HUES64 (cell line): ENCODE measurements around the gene PXDN.

Experiments
- H3K27ac ChIP-seq: 2 replicates; pipeline ENCODE4 v1.7.0; 2013; ENCODE audit warnings: low read depth, low read length, inconsistent platforms
- H3K27me3 ChIP-seq: 2 replicates; pipeline ENCODE4 v1.6.1; 2013; ENCODE audit warnings: mild to moderate bottlenecking, low read length; ENCODE audit not compliant: insufficient read depth
- H3K36me3 ChIP-seq: 2 replicates; pipeline ENCODE4 v1.6.1; 2013; ENCODE audit warnings: mild to moderate bottlenecking, low read length; ENCODE audit not compliant: insufficient read depth
- H3K4me1 ChIP-seq: 2 replicates; pipeline ENCODE4 v1.6.1; 2013; ENCODE audit warnings: mild to moderate bottlenecking, low read length, moderate library complexity; ENCODE audit not compliant: insufficient read depth
- H3K4me3 ChIP-seq: 2 replicates; pipeline ENCODE4 v1.5.1; 2013; ENCODE audit warnings: mild to moderate bottlenecking, low read length, moderate library complexity
- H3K9ac ChIP-seq: 2 replicates; pipeline ENCODE4 v1.6.1; 2013; ENCODE audit warnings: mild to moderate bottlenecking, low read depth, low read length
- H3K9me3 ChIP-seq: 2 replicates; pipeline ENCODE4 v1.6.1; 2013; ENCODE audit warnings: low read depth, low read length; ENCODE audit not compliant: insufficient read depth
- WGBS: fragments of 150-250, 120-280 bp; methylation state at CpG from one replicate; pipeline ENCODE4 v1.1.7; 2013; ENCODE audit warnings: missing lambda C conversion rate; 5-methylcytosine and 5-hydroxymethylcytosine counted together

PXDN gene

DNA sequence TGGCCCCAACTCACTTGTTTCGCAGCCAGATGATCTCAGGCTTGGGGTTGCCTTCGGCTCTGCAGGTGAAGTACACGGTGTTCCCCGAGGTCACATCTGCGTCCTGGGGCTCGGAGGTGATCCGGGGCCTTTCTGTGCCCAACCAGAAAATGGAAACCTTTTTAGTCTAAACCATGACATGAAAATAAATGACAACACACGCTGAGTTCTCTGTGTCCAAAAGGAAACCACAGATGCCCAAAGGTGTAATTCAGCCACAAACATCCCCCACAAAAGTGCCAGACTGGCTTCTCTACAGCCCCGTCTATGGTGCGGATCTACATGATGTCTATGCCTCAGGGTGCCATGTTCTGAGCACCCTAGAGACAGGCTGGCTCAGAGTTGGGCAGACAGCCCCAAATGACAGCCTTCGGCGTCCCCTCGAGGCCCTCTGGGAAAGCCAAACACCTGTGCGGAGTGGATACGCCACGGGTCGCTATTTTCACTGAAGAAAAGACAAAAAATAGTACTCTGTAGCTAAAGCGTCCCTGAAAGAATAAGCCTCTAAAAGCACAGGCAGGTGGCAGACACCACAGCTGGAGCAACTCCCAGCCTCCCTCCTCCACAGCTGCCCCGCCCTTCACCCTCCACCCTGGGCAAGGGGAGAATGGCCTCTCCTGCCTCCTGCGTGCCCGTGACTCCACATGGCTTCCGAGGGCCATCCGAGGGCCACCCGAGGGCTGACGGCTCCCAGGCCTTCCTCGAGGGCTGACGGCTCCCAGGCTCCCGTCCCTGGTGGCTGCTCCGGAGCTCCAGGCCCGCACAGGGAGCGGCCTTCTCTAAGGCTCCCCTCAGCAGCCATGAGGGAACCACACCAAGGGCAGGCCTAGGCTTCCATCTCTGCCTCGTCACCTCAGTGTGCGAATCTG, 67.1 kb downstream of the PXDN start:
- no peaks in the 10 kb centered on the region for H3K27me3 ChIP-seq
- H3K9me3 ChIP-seq: no peaks in the 10 kb centered on the region
- peaks cover 96% of the 10 kb centered on the region for H3K36me3 ChIP-seq
- no peaks in the 10 kb centered on the region for H3K4me1 ChIP-seq
- no peak overlapping the region for H3K4me3 ChIP-seq
- WGBS: 95% methylated on average over 33 of the region's 33 CpGs
- H3K9ac ChIP-seq: no peak overlapping the region
- H3K27ac ChIP-seq: no peak overlapping the region

DNA sequence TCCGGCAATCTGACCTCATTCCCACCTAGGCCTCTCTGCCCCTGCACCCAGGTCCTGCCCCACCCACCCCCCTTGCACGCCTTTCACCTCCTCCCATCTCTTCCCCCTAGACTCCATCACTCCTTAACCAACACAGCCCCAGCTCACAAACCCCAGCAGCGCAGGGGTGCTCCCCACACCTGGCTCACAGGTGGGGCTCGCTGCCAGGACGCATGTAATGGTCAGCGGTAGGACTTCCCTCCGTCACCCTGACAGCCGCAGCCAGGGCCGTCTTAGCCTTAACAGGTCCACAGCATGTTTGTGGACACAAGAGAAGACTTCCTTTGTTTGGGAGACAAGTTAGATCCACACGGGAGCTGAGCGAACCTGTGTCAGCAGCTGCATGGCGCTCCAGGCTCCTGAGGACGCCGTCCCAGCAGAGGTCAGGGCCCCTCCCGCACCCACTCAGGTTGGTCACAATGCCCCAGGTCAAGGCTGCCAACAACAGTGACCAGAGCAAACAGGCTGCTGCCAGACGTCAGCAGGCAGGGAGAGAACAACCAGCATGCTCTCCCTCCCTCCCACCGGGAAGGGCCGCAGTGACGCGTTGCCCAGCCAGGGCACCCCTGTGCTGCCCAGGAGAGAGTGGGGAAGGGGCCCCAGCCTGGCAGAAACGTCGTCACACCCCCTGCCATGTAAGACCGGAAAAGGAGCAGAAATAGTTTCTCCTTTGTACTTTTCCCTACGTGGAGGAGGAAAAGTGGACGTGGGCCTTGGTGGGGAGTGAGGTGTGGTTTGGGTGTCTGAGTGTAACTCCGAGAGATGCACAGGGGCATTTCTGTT, 68.0 kb downstream of the PXDN start:
- H3K4me1 ChIP-seq: no peaks in the 10 kb centered on the region
- H3K9me3 ChIP-seq: no peaks in the 10 kb centered on the region
- H3K9ac ChIP-seq: no peak overlapping the region
- no peaks in the 10 kb centered on the region for H3K27me3 ChIP-seq
- H3K36me3 ChIP-seq: peaks cover 96% of the 10 kb centered on the region
- 94% methylated on average over 26 of the region's 26 CpGs for WGBS
- H3K27ac ChIP-seq: no peak overlapping the region
- H3K4me3 ChIP-seq: no peak overlapping the region

DNA sequence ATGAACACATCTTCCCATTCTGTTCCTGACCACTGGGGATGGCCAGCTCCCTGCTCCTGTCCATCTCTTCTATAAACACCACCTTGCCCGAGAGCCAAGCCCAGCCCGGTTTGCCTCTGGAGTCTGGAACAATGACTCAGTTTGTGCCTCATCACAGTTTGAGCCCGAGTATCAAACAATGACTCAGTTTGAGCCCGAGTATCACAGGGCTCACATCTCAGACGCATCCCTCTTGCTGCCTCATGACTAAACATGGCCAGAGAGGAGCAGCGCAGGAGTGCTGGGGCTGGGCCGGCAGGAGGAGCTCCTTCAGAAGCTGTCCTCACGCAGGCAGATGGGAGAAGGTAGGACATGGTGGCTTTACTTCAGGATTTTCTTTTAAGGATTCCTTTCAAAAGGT, 68.7 kb downstream of the PXDN start:
- Histone ChIP-seq H3K27ac (no peak overlapping the region), H3K9ac (no peak overlapping the region; the same call in 1 of the 2 replicates)

DNA sequence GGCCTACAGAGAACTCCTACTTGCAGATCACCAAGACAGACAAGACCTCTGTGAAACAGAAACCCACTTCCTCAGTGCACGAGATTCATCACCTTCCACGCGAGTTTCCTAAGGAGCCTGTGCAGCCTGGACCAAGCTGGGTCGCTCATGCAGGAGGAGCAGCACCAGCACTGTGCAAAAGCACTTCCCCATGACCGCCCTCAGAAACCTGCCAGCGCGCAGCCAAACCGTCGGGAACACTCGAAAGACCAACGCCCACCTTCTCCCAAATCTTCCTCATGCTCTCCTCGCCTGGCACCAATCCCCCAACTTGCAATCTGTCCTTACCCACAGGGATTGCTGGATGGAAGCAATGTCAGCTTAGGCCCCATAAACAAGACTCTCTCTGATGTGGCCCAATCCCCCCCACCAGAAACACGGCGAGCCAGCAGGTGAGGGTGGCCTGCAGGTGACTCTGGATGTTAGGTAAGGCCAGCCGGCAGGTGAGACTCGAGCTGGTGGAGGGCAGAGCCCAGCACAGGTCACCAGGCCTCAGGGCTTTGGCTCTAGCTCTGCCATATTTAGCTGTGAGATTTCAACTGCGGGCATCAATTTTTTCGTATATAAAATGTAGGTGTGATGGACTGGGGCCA, 69.4 kb downstream of the PXDN start:
- no peak overlapping the region for H3K4me3 ChIP-seq
- no peaks in the 10 kb centered on the region for H3K4me1 ChIP-seq
- H3K9me3 ChIP-seq: no peaks in the 10 kb centered on the region
- H3K9ac ChIP-seq: no peak overlapping the region
- WGBS: 96% methylated on average over 18 of the region's 18 CpGs
- H3K36me3 ChIP-seq: peaks cover 98% of the 10 kb centered on the region
- H3K27me3 ChIP-seq: no peaks in the 10 kb centered on the region
- H3K27ac ChIP-seq: no peak overlapping the region

More for the DNA sequence above, 68.7 kb downstream of the PXDN start:
- H3K9me3 ChIP-seq: no peaks in the 10 kb centered on the region
- H3K4me1 ChIP-seq: no peaks in the 10 kb centered on the region
- peaks cover 98% of the 10 kb centered on the region for H3K36me3 ChIP-seq
- no peak overlapping the region for H3K4me3 ChIP-seq
- 93% methylated on average over 8 of the region's 8 CpGs for WGBS
- H3K27me3 ChIP-seq: no peaks in the 10 kb centered on the region

DNA sequence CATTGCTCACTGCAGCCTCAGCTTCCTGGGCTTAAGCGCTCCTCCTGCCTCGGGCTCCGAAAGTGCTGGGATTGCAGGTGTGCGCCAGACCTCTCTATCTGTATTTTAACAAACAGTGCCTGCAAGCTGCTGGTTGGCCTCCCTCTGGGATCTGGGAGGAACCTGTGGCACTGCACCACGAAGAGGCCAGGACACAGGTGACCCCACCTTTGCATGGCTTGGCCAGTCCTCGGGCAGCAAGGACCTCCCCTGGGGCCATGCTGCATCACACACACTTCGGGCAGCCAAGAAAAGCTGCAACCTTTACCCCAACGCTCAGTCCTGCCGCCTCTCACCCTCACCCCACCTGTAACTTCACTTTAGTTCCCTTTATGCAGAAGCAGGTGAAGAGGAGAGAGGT, 70.0 kb downstream of the PXDN start:
- H3K27ac ChIP-seq: no peak overlapping the region
- no peaks in the 10 kb centered on the region for H3K4me1 ChIP-seq
- H3K36me3 ChIP-seq: peaks cover 97% of the 10 kb centered on the region
- WGBS: 92% methylated on average over 8 of the region's 9 CpGs
- H3K9ac ChIP-seq: no peak overlapping the region
- no peaks in the 10 kb centered on the region for H3K9me3 ChIP-seq
- no peaks in the 10 kb centered on the region for H3K27me3 ChIP-seq
- H3K4me3 ChIP-seq: no peak overlapping the region

DNA sequence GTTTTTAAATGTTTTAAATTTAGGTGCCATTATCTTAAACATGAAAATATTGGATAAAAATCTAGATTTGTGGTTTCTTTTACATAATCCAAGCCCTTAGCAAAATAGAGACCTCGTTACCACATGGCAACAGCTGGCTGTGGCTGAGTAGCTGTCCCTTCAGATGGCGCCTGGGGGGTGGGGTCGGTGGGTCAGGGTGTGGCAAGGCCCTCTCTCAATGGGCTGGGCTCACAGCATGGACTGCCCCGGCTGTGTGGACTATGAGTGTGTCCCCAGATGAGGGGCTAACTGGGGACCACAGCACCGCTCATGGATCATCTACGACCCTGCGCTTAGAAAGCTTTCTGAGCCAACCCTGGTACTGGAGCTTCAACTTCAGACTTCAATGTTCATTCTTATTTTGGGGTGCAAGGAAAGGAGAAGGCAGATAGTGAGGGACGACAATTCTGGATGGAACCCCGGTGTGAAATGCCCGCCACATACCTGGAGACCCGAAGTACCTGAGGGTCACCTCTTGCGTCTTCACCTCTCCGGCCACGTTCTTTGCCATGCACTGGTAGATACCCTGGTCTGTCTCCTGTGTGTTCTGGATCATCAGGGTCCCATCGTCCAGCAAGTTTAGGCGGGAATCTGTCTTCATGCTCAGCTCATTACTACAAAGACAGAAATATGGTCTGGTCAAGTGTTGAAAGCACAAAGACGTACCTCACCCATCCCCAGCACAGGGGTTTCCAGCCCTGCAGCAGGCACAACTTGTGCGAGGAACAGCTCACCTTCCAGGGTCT, 71.0 kb downstream of the PXDN start:
- H3K4me3 ChIP-seq: no peak overlapping the region
- no peaks in the 10 kb centered on the region for H3K27me3 ChIP-seq
- H3K36me3 ChIP-seq: peaks cover 90% of the 10 kb centered on the region
- H3K27ac ChIP-seq: no peak overlapping the region
- 97% methylated on average over 18 of the region's 18 CpGs for WGBS
- H3K4me1 ChIP-seq: no peaks in the 10 kb centered on the region
- H3K9ac ChIP-seq: no peak overlapping the region
- no peaks in the 10 kb centered on the region for H3K9me3 ChIP-seq

DNA sequence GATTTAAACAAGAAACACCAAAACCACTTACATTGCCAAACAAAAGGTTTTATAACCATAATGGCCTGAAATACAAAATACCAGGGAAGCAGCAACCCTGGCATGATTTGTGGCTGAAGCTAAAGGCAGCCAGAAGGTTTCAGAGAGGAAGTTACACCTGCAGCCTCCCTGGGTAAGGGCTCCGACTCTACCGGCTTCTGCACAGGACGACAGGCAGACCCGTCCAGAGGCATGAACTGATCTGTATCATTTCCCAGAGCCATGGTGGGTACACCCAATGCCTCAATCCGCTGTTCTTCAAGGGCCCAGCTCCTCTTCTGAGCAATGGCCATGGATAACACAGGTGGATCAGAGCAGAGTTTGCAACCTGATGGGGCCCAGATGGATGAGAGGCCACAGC, 71.6 kb downstream of the PXDN start:
- no peak overlapping the region for H3K4me3 ChIP-seq
- H3K9me3 ChIP-seq: no peaks in the 10 kb centered on the region
- H3K27ac ChIP-seq: no peak overlapping the region
- H3K4me1 ChIP-seq: no peaks in the 10 kb centered on the region
- no peaks in the 10 kb centered on the region for H3K27me3 ChIP-seq
- H3K36me3 ChIP-seq: peaks cover 85% of the 10 kb centered on the region
- no peak overlapping the region for H3K9ac ChIP-seq
- WGBS: 94% methylated on average over 5 of the region's 5 CpGs

DNA sequence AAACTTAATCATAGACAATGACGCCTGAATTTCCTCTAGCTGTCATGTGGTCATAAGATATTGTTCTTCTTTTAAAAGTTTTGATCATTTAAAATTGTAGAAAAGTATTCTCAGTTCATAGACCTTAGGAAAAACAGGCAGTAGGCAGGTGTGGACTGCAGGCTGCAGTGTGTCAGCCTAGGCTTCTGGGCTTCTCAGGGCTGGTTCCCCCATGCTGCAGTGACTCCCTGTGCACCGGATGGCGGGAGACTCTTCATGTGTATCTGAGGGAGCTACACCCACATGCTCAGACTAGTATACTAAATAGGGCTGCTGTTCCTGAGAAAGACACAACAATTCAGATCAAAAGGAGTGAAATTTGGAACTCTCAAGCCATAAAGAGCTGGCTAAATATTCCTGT, 72.4 kb downstream of the PXDN start:
- 95% methylated on average over 3 of the region's 3 CpGs for whole genome bisulfite sequencing
- H3K27me3 ChIP-seq: no peaks in the 10 kb centered on the region
- H3K27ac ChIP-seq: no peak overlapping the region
- H3K9ac ChIP-seq: no peak overlapping the region
- peaks cover 78% of the 10 kb centered on the region for H3K36me3 ChIP-seq
- H3K4me3 ChIP-seq: no peak overlapping the region
- H3K4me1 ChIP-seq: no peaks in the 10 kb centered on the region
- H3K9me3 ChIP-seq: no peaks in the 10 kb centered on the region

DNA sequence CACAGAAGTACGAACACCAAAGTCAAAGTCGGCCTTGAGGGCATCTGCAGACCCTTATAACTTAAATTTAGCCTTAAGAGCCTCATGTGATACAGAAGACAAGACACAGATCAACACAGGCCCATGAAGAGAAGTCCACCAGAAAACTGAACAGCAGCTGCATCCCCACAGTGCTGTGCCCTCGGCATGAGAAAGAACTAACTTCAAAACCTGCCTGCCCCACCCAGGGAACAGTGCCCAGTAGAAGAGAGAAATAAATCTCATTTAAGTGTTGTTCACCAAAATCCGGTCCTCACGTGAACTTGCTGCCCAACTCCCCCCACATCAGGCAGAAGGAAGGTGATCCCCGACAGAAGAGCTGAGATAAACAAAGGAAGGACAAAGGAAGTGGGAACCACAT, 73.7 kb downstream of the PXDN start:
- no peaks in the 10 kb centered on the region for H3K9me3 ChIP-seq
- no peaks in the 10 kb centered on the region for H3K4me1 ChIP-seq
- H3K27ac ChIP-seq: no peak overlapping the region
- H3K4me3 ChIP-seq: no peak overlapping the region
- peaks cover 78% of the 10 kb centered on the region for H3K36me3 ChIP-seq
- 96% methylated on average over 6 of the region's 6 CpGs for WGBS
- H3K27me3 ChIP-seq: no peaks in the 10 kb centered on the region
- H3K9ac ChIP-seq: no peak overlapping the region

DNA sequence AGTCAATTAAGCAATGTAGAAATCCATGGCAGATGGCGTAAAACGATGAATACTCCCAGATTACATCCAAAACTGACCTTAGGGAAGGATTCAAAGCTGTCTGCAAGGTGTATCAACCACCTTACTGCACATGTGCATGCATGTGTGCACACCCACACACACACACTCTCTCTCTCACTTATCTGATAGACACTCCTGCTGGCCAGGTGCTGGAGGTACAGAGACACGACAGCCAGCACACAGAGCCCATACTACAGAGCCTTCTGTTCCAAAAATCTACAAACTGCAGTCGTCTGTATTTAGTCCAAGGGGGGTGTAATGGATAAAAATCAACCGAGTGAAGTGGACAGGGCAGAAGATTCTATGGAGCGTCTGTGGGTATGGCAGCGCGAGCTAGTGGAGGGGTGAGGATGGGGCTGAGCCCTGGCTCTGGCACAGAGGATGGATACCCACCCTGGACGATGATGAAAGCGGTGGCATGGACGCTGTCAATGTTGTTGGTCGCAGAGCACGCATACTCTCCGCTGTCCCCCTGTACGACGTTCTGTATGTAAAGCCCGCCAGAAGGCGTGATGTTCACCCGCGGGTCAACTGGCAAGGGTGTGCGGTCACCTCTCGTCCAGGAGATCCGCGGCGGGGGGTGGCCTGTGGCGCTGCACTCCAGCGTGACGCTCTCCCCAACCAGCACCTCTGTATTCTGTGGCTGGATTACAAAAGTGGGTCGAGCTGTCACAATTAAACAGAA, 78.4 kb downstream of the PXDN start:
- 95% methylated on average over 29 of the region's 29 CpGs for WGBS
- no peaks in the 10 kb centered on the region for H3K27me3 ChIP-seq
- peaks cover 78% of the 10 kb centered on the region for H3K36me3 ChIP-seq
- H3K9ac ChIP-seq: no peak overlapping the region
- H3K27ac ChIP-seq: no peak overlapping the region
- H3K4me3 ChIP-seq: no peak overlapping the region
- H3K9me3 ChIP-seq: no peaks in the 10 kb centered on the region
- no peaks in the 10 kb centered on the region for H3K4me1 ChIP-seq
